Measurements from ENCODE around the gene ACTA1. TPM values are rescaled to one million over a fixed set of nuclear protein-coding genes. Genes with fewer than 3 reads are reported as not detected.
"Not testable (repeated sequence)": the region's sequence is repeated elsewhere in the genome, so short reads cannot be mapped to it uniquely, and the experiment has no call there.

ACTA1 gene
- total and polyA plus RNA-seq, 2 donors (not counting 3 experiments of a cell fraction or from before 2014, with no cell fraction given): 0.22 to 0.33 TPM

- Histone ChIP-seq H3K79me2 (ENCODE audit: control insufficient read depth, insufficient read depth, low read length) (no peaks in the 10 kb centered on the region), H3K4me2 (ENCODE audit: insufficient read depth, low read length) (no peak overlapping the region), H3K27ac (ENCODE audit: insufficient read depth, low read depth, low read length) (no peak overlapping the region), H3K9me3 (replicated peaks; ENCODE audit: control insufficient read depth, insufficient read depth, low read length) (no peaks in the 10 kb centered on the region), H3K9ac (replicated peaks; ENCODE audit: extremely low read depth, insufficient read depth, low read length) (no peak overlapping the region), H4K20me1 (replicated peaks; ENCODE audit: control insufficient read depth, extremely low read depth, insufficient read depth, low read length) (no peaks in the 10 kb centered on the region), H3K9me1 (replicated peaks; ENCODE audit: control insufficient read depth, extremely low read depth, insufficient read depth, low read length) (no peaks in the 10 kb centered on the region), H3K4me3 (replicated peaks in 1 of 3; ENCODE audit: insufficient read depth in 1 of 3, low read depth in 1 of 3, low read length in 3 of 3) (no peak overlapping the region), H2AFZ (ENCODE audit: low read depth, low read length) (no peak overlapping the region), H3K4me1 (ENCODE audit: control insufficient read depth, extremely low read depth, insufficient read depth, low read length) (no peaks in the 10 kb centered on the region), H3K27me3 (ENCODE audit: control insufficient read depth in 2 of 2, insufficient read depth in 2 of 2, low read length in 2 of 2) (no peaks in the 10 kb centered on the region), H3K36me3 (ENCODE audit: control insufficient read depth in 2 of 2, extremely low read depth in 1 of 2, insufficient read depth in 2 of 2, low read length in 2 of 2) (peaks cover 14 to 19% of the 10 kb centered on the region in 2 experiments)
- dilution Hi-C loops (cut with MboI; ENCODE audit: extremely low pct_ligation_motif_present, low sequenced_read_pairs) (no loop called here), intact Hi-C loops (cut with micrococcal nuclease) (no loop called here)
- TF ChIP-seq POLR2A (IDR thresholded peaks at IDR 0.05; ENCODE audit: low read depth, low read length): no peak
- TF ChIP-seq EZH2 (IDR thresholded peaks at IDR 0.05; ENCODE audit: borderline replicate concordance, low read depth, low read length, severe bottlenecking): no peak
- TF ChIP-seq FOS (IDR thresholded peaks at IDR 0.05; ENCODE audit: borderline replicate concordance, insufficient read depth, low read length): no peak
- no peak for TF ChIP-seq MAX (IDR thresholded peaks at IDR 0.05; ENCODE audit: insufficient read depth, insufficient read length)
- TF ChIP-seq JUN (IDR thresholded peaks at IDR 0.05; ENCODE audit: borderline replicate concordance, insufficient read depth, insufficient read length, low read depth): no peak
- TF ChIP-seq GATA2 (IDR thresholded peaks at IDR 0.05; ENCODE audit: insufficient read depth, insufficient read length, low read depth, low read length): no peak
- TF ChIP-seq POLR2AphosphoS5 (IDR thresholded peaks at IDR 0.05; ENCODE audit: insufficient read depth, low read depth, low read length): no peak
- no peak for TF ChIP-seq CTCF (IDR thresholded peaks at IDR 0.05; ENCODE audit: extremely low read depth in 1 of 2, insufficient read depth in 1 of 2, low read depth in 1 of 2, low read length in 2 of 2)
- TF ChIP-seq MYC (IDR thresholded peaks at IDR 0.05; ENCODE audit: low read depth, low read length): no peak
- no peak for DNase-seq (ENCODE audit: low read depth, low spot score)
- BruUV-seq (replicated peaks): no TSS peak
- ChIA-PET POLR2A (no interaction called here), CTCF (interaction anchor here (1.6 to 8.2 kb wide), 2 partner anchors 220 to 814 kb away, joined by 6 to 295 read pairs; no protein-coding TSS in a partner anchor)
- no peak for FAIRE-seq
These were observed 45.0 kb upstream of the ACTA1 start for GRCh38 chr1:229478852-229479251.

GRCh38 chr1:229475859-229476258, 42.0 kb upstream of the ACTA1 start:
- H3K9me3 ChIP-seq (replicated peaks; ENCODE audit: control insufficient read depth, insufficient read depth, low read length); H2AFZ ChIP-seq (ENCODE audit: low read depth, low read length); H4K20me1 ChIP-seq (replicated peaks; ENCODE audit: control insufficient read depth, extremely low read depth, insufficient read depth, low read length); DNase-seq (ENCODE audit: low read depth, low spot score); H3K27ac ChIP-seq (ENCODE audit: insufficient read depth, low read depth, low read length); intact Hi-C loops (cut with micrococcal nuclease); H3K4me3 ChIP-seq (replicated peaks in 1 of 3; ENCODE audit: insufficient read depth in 1 of 3, low read depth in 1 of 3, low read length in 3 of 3); H3K4me1 ChIP-seq (ENCODE audit: control insufficient read depth, extremely low read depth, insufficient read depth, low read length); H3K9me1 ChIP-seq (replicated peaks; ENCODE audit: control insufficient read depth, extremely low read depth, insufficient read depth, low read length); BruUV-seq (replicated peaks); dilution Hi-C loops (cut with MboI; ENCODE audit: extremely low pct_ligation_motif_present, low sequenced_read_pairs); H3K4me2 ChIP-seq (ENCODE audit: insufficient read depth, low read length); FAIRE-seq; H3K27me3 ChIP-seq (ENCODE audit: control insufficient read depth in 2 of 2, insufficient read depth in 2 of 2, low read length in 2 of 2); H3K9ac ChIP-seq (replicated peaks; ENCODE audit: extremely low read depth, insufficient read depth, low read length); POLR2A ChIA-PET; H3K79me2 ChIP-seq (ENCODE audit: control insufficient read depth, insufficient read depth, low read length): not testable (repeated sequence)
- CTCF ChIA-PET: interaction anchor here (0.8 kb wide), 1 partner anchor 217 kb away, joined by 3 read pairs; no protein-coding TSS in a partner anchor
- H3K36me3 ChIP-seq (ENCODE audit: control insufficient read depth in 2 of 2, extremely low read depth in 1 of 2, insufficient read depth in 2 of 2, low read length in 2 of 2): peaks cover 10 to 16% of the 10 kb centered on the region in 2 experiments
